Esophagus squamous epithelium (tissue), 4 donors: Measurements from ENCODE around the gene SHISAL1.

Experiments
- CTCF ChIP-seq, 6 experiments: fragments of 450-650 bp in 4 of 6; fragments of 200-600 bp in 2 of 6; sonication (generic) in 2 of 6; IDR thresholded peaks; one replicate each; pipeline ENCODE4 v1.5.1; 2016 to 2019; ENCODE audit warnings: antibody characterized with exemption in 6 of 6, mild to moderate bottlenecking in 4 of 6, moderate library complexity in 4 of 6
- POLR2A ChIP-seq, 4 donors: fragments of 450-650 bp; IDR thresholded peaks; one replicate each; pipeline ENCODE4 v1.6.1; 2017; ENCODE audit warnings: antibody characterized with exemption in 4 of 4, mild to moderate bottlenecking in 4 of 4, moderate library complexity in 3 of 4

DNA sequence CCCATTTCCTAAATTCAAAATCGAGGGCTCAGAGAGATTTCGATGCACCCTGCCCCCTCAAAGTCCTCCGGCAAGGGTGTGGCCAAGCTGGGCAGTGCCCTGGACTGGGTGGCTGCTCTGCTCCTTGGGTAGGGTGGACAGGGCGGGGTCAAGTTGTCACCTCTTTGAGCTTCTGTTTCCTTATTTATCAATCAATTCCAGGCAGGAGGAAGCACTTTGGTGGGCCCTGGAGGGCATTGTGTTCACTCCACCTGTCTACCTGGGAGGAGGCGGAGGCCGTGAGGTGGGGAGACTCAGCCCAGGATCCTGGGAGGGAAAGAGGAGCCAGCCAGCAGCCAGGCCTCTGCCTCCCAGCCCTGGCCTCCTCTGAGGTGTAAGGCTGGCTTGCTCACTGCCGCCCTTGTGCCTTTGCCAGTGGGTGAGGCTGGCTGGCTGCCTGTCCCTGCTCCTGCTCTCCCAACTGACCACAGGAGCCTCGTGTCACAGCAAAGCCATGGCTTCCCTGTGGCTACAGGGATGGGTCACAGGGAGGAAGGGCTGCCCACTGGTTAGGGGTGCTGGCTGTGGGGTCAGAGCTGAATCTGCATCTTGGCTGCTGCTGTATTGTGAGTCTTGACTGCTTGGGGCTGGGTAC is 25.5 kb upstream of the SHISAL1 start:
- TF ChIP-seq POLR2A (IDR thresholded peaks at IDR 0.05), result no peak
- TF ChIP-seq CTCF (IDR thresholded peaks at IDR 0.05), result no peak
